Measurements from ENCODE around the gene CAND1. TPM values are rescaled to one million over a fixed set of nuclear protein-coding genes. Genes with fewer than 3 reads are reported as not detected.

Gene CAND1
- total RNA-seq, 1 experiment from 2014 or later: 160 TPM

DNA sequence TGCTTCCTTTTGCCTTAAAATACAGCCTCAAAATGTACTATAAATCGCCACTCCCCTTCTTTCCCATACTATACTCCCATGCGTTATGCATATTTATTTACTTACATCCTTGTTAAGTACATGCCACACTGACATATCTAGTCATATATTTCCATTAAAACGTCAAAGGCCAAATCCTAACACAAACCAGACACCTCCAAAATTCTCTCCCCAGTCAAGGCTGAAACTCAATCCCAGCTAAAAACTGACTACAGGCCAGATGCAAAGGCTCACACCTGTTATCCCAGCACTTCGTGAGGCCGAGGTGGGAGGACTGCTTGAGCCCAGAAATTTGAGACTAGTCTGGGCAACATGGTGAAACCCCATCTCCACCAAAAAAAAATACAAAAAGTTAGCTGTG is 5.7 kb upstream of the CAND1 start:
- H3K4me1 Mint-ChIP-seq (ENCODE audit: insufficient read depth, unreplicated experiment): no peaks in the 10 kb centered on the region
- CTCF ChIA-PET: interaction anchor here (0.7 kb wide), 2 partner anchors 15 to 43 kb away, joined by 3 read pairs; no protein-coding TSS in a partner anchor
- TF ChIP-seq, protein P1, sequence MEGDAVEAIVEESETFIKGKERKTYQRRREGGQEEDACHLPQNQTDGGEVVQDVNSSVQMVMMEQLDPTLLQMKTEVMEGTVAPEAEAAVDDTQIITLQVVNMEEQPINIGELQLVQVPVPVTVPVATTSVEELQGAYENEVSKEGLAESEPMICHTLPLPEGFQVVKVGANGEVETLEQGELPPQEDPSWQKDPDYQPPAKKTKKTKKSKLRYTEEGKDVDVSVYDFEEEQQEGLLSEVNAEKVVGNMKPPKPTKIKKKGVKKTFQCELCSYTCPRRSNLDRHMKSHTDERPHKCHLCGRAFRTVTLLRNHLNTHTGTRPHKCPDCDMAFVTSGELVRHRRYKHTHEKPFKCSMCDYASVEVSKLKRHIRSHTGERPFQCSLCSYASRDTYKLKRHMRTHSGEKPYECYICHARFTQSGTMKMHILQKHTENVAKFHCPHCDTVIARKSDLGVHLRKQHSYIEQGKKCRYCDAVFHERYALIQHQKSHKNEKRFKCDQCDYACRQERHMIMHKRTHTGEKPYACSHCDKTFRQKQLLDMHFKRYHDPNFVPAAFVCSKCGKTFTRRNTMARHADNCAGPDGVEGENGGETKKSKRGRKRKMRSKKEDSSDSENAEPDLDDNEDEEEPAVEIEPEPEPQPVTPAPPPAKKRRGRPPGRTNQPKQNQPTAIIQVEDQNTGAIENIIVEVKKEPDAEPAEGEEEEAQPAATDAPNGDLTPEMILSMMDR (IDR thresholded peaks at IDR 0.05; ENCODE audit: unreplicated experiment): no peak
- no peak overlapping the region for H3K27ac Mint-ChIP-seq (ENCODE audit: low read depth, unreplicated experiment)
- H3K36me3 Mint-ChIP-seq (ENCODE audit: insufficient read depth, unreplicated experiment): peaks cover 6% of the 10 kb centered on the region
- DNase-seq (ENCODE audit: unreplicated experiment): no peak
- H3K9me3 Mint-ChIP-seq (ENCODE audit: unreplicated experiment): peaks cover 6% of the 10 kb centered on the region
- H3K27me3 Mint-ChIP-seq (ENCODE audit: insufficient read depth, unreplicated experiment): no peaks in the 10 kb centered on the region
- no peak overlapping the region for H3K4me3 Mint-ChIP-seq (ENCODE audit: unreplicated experiment)
- intact Hi-C loops (cut with micrococcal nuclease): no loop called here
- POLR2A ChIA-PET: no interaction called here
- no TSS peak for BruUV-seq (replicated peaks)

DNA sequence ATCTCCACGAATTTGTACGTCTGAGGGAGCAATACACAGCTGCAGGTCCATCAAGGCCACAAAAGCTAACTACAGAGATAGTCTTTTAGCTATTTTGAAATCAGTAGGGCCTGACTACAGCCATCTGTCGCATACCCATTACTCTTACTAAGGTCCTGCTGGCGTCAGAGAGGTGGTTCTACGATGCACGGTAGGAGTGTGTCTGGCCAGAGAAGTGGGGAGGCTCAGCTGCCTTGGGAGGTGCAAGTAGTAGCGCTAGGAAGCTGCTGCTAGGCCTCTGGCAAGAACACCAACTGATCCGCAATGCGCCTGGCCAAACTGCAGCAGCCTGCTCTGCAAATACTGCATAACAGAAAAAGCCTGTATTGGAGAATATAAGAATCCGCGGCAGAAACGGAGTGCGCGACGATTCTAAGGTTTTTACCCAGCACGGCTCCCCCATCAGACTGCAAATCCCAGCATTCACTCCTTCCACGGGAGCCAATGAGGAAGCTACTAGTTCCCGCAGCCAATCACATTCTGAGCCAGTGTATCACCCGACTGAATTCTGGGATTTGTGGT is 743 bp upstream of the CAND1 start:
- peaks cover 6% of the 10 kb centered on the region for H3K9me3 Mint-ChIP-seq (ENCODE audit: unreplicated experiment)
- H3K4me3 Mint-ChIP-seq (ENCODE audit: unreplicated experiment): peak overlapping the region; percentile 77
- TF ChIP-seq, protein P1 (IDR thresholded peaks at IDR 0.05; ENCODE audit: unreplicated experiment): no peak
- H3K27ac Mint-ChIP-seq (ENCODE audit: low read depth, unreplicated experiment): peak overlapping the region; percentile 99
- H3K36me3 Mint-ChIP-seq (ENCODE audit: insufficient read depth, unreplicated experiment): peaks cover 19% of the 10 kb centered on the region
- H3K27me3 Mint-ChIP-seq (ENCODE audit: insufficient read depth, unreplicated experiment): no peaks in the 10 kb centered on the region
- ChIA-PET CTCF (interaction anchor here (0.5 to 1.0 kb wide), 3 partner anchors 10 to 34 kb away, joined by 3 to 4 read pairs (median 3); no protein-coding TSS in a partner anchor), POLR2A (interaction anchor here (0.6 to 5.6 kb wide), 34 partner anchors 7 to 1099 kb away, joined by 3 to 58 read pairs (median 4); partner anchors contain the start of genes MDM1 and TMBIM4)
- intact Hi-C loops (cut with micrococcal nuclease): no loop called here
- DNase-seq (ENCODE audit: unreplicated experiment): peak; percentile 99
- TSS peak; percentile 80 for BruUV-seq (replicated peaks)
- peaks cover 12% of the 10 kb centered on the region for H3K4me1 Mint-ChIP-seq (ENCODE audit: insufficient read depth, unreplicated experiment)

DNA sequence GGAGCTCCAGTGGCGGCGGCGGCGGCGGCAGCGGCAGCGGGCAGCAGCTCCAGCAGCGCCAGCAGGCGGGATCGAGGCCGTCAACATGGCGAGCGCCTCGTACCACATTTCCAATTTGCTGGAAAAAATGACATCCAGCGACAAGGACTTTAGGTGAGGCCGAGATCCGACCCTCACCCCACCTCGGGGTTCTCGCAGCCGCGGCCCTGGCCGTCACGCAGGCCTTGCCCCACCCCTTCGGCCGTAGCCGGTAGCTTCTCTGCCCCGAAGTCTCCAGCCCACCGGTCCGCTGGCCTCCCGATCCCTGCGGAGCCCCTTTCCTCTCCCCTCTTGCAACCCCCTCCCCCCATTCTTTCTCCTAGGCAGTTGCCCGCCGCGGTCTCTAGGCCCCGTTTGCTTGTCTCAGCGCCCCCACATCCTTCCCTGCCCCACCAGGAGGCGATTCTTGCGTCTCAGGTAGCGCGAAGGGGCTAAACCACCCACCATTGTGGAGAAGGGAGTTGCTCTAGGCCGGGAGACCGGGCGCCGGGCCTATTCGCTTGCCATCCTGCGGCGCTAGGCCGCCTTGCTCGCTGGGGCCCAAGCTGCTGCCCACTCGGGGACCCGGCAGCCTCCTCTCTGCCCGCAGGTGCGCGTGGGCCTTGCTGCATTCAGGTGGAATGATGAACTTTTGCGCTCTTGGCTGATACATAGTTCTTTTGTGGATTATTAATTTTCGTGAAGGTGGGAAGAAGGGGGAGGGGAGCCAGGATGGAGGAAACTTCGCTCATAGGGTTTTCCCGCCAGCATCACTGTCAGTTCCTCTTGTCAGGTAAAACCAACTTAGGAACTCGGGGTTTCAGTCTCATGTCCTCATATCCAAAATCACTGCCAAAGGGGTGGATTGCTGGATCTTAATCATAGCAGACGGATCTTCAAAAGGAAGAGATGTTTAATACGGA is 745 bp downstream of the CAND1 start:
- H3K27ac Mint-ChIP-seq (ENCODE audit: low read depth, unreplicated experiment): peak overlapping the region; percentile 99
- intact Hi-C loops (cut with micrococcal nuclease): no loop called here
- H3K27me3 Mint-ChIP-seq (ENCODE audit: insufficient read depth, unreplicated experiment): no peaks in the 10 kb centered on the region
- H3K36me3 Mint-ChIP-seq (ENCODE audit: insufficient read depth, unreplicated experiment): peaks cover 14% of the 10 kb centered on the region
- BruUV-seq (replicated peaks): no TSS peak
- no peaks in the 10 kb centered on the region for H3K9me3 Mint-ChIP-seq (ENCODE audit: unreplicated experiment)
- peaks cover 22% of the 10 kb centered on the region for H3K4me1 Mint-ChIP-seq (ENCODE audit: insufficient read depth, unreplicated experiment)
- peak overlapping the region; percentile 77 for H3K4me3 Mint-ChIP-seq (ENCODE audit: unreplicated experiment)
- DNase-seq (ENCODE audit: unreplicated experiment): peak; percentile 49
- ChIA-PET CTCF (interaction anchor here (0.6 to 1.4 kb wide), 12 partner anchors 8 to 1897 kb away, joined by 3 to 8 read pairs (median 3); no protein-coding TSS in a partner anchor), POLR2A (interaction anchor here (0.6 to 5.6 kb wide), 33 partner anchors 9 to 1138 kb away, joined by 3 to 58 read pairs (median 4); partner anchors contain the start of genes HELB and TMBIM4)
- TF ChIP-seq, protein P1 (IDR thresholded peaks at IDR 0.05; ENCODE audit: unreplicated experiment): no peak

DNA sequence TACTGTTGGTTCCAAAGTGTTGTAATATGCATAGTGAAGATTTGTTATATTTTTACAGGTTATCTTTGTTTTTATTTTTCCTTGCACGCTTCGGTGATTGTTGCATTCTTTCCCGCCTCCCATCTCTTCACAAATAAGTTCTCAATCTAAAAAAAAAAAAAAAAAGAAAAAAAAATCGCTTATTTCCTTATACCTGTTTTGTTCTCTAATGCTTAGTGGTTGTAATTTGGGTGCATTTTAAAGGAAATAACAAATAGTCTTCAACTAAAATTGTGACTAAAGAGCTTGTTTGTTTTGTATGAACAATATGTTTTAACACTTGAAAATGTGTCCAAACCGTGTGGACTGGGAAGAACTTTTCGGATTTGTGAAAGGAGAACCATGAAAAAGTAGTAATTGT is 1.5 kb downstream of the CAND1 start:
- POLR2A ChIA-PET: interaction anchor here (0.7 to 5.6 kb wide), 3 partner anchors 9 to 380 kb away, joined by 3 to 58 read pairs (median 3); no protein-coding TSS in a partner anchor
- Mint-ChIP-seq H3K9me3 (ENCODE audit: unreplicated experiment) (no peaks in the 10 kb centered on the region), H3K27ac (ENCODE audit: low read depth, unreplicated experiment) (peak overlapping the region; percentile 99), H3K27me3 (ENCODE audit: insufficient read depth, unreplicated experiment) (no peaks in the 10 kb centered on the region), H3K4me3 (ENCODE audit: unreplicated experiment) (peak overlapping the region; percentile 77), H3K36me3 (ENCODE audit: insufficient read depth, unreplicated experiment) (peaks cover 13% of the 10 kb centered on the region), H3K4me1 (ENCODE audit: insufficient read depth, unreplicated experiment) (peaks cover 29% of the 10 kb centered on the region)
- no TSS peak for BruUV-seq (replicated peaks)
- DNase-seq (ENCODE audit: unreplicated experiment): no peak
- CTCF ChIA-PET: interaction anchor here (0.6 to 1.4 kb wide), 3 partner anchors 8 to 682 kb away, joined by 3 to 8 read pairs (median 3); no protein-coding TSS in a partner anchor
- TF ChIP-seq, protein P1 (IDR thresholded peaks at IDR 0.05; ENCODE audit: unreplicated experiment): no peak
- intact Hi-C loops (cut with micrococcal nuclease): no loop called here
